ENCODE data around the gene RAB11B. TPM values are rescaled to one million over a fixed set of nuclear protein-coding genes. Genes with fewer than 3 reads are reported as not detected.
"Not testable (repeated sequence)": the region's sequence is repeated elsewhere in the genome, so short reads cannot be mapped to it uniquely, and the experiment has no call there.

RAB11B gene
- total RNA-seq, 1 donor from 2014 or later: 170 TPM

GRCh38 chr19:8429044-8429443 lies 38.9 kb downstream of the RAB11B start:
- DNase-seq (ENCODE audit: low spot score): no peak

GRCh38 chr19:8429826-8430225 lies 39.7 kb downstream of the RAB11B start:
- DNase-seq (ENCODE audit: low spot score): no peak

- DNase-seq (ENCODE audit: low spot score): no peak
Measured at GRCh38 chr19:8430650-8431049, 40.5 kb downstream of the RAB11B start.

- DNase-seq (ENCODE audit: low spot score): no peak
Measured at GRCh38 chr19:8438236-8438635, 48.1 kb downstream of the RAB11B start.

- no peak for DNase-seq (ENCODE audit: low spot score)
Measured at GRCh38 chr19:8441725-8442544, 51.8 kb downstream of the RAB11B start.

- not testable (repeated sequence) for DNase-seq (ENCODE audit: low spot score)
Measured at GRCh38 chr19:8444140-8444676, 54.0 kb downstream of the RAB11B start.

- peak; percentile 100 for DNase-seq (ENCODE audit: low spot score)
Measured at GRCh38 chr19:8444677-8445487, 54.7 kb downstream of the RAB11B start, which contains the start of gene HNRNPM. TSS of gene HNRNPM (plus strand) at chr19:8444975. CDS start at chr19:8444999, 24 bp downstream.

GRCh38 chr19:8445488-8446001 lies 55.4 kb downstream of the RAB11B start:
- DNase-seq (ENCODE audit: low spot score): peak; percentile 34

GRCh38 chr19:8446061-8446709 lies 56.0 kb downstream of the RAB11B start:
- no peak for DNase-seq (ENCODE audit: low spot score)

- DNase-seq (ENCODE audit: low spot score): no peak
Measured at GRCh38 chr19:8449830-8450229, 59.7 kb downstream of the RAB11B start.

GRCh38 chr19:8451377-8451776 lies 61.2 kb downstream of the RAB11B start:
- no peak for DNase-seq (ENCODE audit: low spot score)

- no peak for DNase-seq (ENCODE audit: low spot score)
Measured at GRCh38 chr19:8451885-8452284, 61.7 kb downstream of the RAB11B start.

- no peak for DNase-seq (ENCODE audit: low spot score)
Measured at GRCh38 chr19:8452446-8453123, 62.4 kb downstream of the RAB11B start.

GRCh38 chr19:8453616-8454015 lies 63.5 kb downstream of the RAB11B start:
- no peak for DNase-seq (ENCODE audit: low spot score)

Other genes with a start within 250 kb of the RAB11B start
- 0.09 TPM for gene FBN3, start 240.8 kb upstream of the RAB11B start, total RNA-seq
- 20.7 TPM for gene CERS4, start 181.0 kb upstream of the RAB11B start, total RNA-seq
- gene CD320, start 82.0 kb upstream of the RAB11B start, total RNA-seq: 52.2 TPM
- 45.2 TPM for gene NDUFA7, start 69.0 kb upstream of the RAB11B start, total RNA-seq
- gene RPS28, start 68.9 kb upstream of the RAB11B start, total RNA-seq: 1,184 TPM
- 7.7 TPM for gene KANK3, start 47.1 kb upstream of the RAB11B start, total RNA-seq
- 5.3 TPM for gene ANGPTL4, start 26.2 kb upstream of the RAB11B start, total RNA-seq
- 45.8 TPM for gene MARCHF2, start 22.9 kb downstream of the RAB11B start, total RNA-seq
- gene HNRNPM, start 54.6 kb downstream of the RAB11B start, total RNA-seq: 152 TPM
- 4.8 TPM for gene PRAM1, start 112.3 kb downstream of the RAB11B start, total RNA-seq
- 32.8 TPM for gene ZNF414, start 123.8 kb downstream of the RAB11B start, total RNA-seq
- 47.2 TPM for gene MYO1F, start 187.1 kb downstream of the RAB11B start, total RNA-seq
- gene ADAMTS10, start 220.4 kb downstream of the RAB11B start, total RNA-seq: 32.6 TPM
- not detected for gene NFILZ, start 240.3 kb downstream of the RAB11B start, total RNA-seq